Right lung (tissue), 5 donors: ENCODE data around the gene COPRS. TPM values are rescaled to one million over a fixed set of nuclear protein-coding genes. Genes with fewer than 3 reads are reported as not detected.
"Not testable (repeated sequence)": the region's sequence is repeated elsewhere in the genome, so short reads cannot be mapped to it uniquely, and the experiment has no call there.

Experiments used
- DNase-seq, 2 donors: peaks; one replicate each; pipeline ENCODE4 v3.0.0-alpha.2; 2013
- polyA plus RNA-seq, 5 donors: library from polyadenylated mRNA; unstranded; fragments of 120-200 nt; gene quantifications; one replicate each; pipeline versions ENCODE4 v1.2.1 to v1.2.3, GENCODE V29; 2013; ENCODE audit warnings: inconsistent platforms in 1 of 5, low replicate concordance in 1 of 5; ENCODE audit not compliant: insufficient read length in 5 of 5, insufficient read depth in 1 of 5

The COPRS gene
- polyA plus RNA-seq, 5 donors = 33.8 to 44.9 (median 38.3) TPM

DNA sequence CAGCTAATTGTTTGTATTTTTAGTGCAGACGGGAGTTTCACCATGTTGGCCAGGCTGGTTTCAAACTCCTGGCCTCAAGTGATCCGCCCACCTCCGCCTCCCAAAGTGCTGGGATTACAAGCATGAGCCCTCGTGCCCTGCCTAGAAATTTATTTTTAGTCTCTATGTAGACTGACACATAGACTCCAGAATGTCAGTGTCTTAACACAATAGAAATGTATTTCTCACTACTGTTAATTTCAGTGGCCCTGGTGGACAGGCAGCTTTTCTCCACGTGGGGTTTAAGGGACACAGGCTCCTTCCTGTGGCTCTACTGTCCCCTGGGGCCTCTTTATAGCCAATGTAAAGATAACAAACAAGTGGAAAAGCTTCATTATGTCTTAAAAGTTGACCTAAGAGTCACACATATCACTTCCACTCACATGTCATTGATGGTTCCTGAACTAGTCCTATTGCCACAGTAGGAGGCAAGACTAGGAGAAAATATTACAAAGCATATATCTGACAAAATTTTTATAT lies 43.8 kb downstream of the COPRS start:
- no peak for DNase-seq

DNA sequence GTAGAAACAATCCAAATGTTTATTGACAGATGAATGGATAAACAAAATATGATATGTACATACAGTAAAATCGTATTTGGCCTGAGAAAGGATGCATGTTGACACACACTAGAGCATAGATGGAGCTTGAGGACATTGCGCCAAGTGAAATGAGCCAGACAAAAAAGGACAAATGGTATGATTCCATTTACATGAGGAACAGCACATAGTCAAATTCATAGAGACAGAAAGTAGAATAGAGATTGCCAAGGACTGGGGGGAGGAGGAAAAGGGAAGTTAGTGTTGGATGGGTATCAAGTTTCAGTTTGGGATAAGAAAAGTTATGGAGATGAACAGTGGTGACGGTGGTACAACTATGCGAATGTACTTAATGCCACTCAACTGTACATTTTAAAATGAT lies 47.9 kb downstream of the COPRS start:
- peak; percentile 11 to 15 for DNase-seq

DNA sequence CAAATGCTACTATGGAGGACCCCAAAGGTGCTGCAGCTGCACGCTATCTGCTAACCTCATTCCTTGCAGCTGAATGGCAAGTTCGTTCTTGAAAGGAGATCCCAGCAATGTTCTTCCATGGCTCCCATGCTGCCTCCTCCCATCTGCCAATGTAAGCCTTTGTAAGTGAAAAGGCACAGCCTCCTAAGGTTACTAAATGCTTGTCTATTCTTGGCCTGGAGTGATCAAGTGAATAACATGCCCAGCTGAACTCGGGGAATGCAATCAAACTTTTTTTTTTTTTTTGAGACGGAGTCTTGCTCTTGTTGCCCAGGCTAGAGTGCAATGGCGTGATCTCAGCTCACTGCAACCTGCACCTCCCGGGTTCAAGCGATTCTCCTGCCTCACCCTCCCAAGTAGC lies 49.2 kb downstream of the COPRS start:
- not testable (repeated sequence) for DNase-seq

DNA sequence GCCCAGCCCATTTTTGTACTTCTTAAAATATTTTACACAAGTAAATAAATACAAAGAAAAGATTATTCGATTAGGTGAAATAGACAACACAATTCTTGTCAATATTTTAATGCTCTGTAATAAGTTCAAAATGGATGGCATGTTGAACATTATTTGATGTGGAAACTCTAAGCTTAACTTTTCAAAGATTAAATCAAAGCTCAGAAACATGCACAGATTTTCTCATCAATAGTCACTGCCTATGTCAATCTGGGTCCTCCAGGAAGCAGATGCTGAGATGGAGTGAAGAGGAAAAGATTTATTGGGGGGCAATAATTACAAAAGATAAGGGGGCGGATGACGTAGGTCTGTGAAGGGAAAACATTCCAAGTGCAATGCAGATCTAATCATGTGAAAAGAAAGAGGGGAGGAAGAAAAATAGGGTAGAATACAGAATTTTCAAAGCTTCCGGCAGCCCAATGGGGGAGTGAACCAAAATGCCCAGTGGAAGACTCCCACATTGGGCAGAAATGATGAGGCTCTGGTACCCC lies 50.5 kb downstream of the COPRS start:
- no peak for DNase-seq

DNA sequence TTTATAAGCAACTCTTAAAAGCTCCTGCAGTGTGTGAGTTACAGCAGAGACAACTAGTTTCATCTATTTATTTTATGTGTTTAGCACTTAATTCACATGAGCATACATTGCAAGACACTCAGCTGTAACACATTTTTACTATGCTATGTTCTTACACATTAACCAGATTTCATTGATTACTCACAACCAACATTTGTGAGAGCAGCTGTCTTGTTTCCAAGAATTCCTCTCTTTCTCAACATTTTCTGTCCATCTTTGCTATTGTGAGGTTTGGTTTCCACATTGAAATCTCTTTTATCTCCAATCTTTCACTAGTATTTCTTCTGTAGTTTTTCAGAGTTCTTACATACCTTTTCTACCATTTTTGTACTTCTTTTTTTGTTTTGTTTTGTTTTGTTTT lies 51.2 kb downstream of the COPRS start:
- DNase-seq = no peak

DNA sequence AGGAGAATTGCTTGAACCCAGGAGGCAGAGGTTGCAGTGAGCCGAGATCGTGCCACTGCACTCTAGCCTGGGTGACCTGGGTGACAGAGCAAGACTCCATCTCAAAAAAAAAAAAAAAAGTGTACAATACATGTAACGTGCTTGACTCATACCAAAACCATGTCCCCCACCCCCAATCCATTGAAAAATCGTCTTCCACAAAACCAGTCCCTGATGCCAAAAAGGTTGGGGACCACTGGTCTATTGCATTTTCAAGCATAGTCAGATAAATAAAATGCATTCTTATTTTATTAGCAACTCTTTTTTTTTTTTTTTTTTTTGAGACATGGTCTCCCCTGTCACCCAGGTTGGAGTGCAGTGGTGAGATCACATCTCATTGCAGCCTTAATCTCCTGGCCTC lies 52.1 kb downstream of the COPRS start:
- no peak for DNase-seq

DNA sequence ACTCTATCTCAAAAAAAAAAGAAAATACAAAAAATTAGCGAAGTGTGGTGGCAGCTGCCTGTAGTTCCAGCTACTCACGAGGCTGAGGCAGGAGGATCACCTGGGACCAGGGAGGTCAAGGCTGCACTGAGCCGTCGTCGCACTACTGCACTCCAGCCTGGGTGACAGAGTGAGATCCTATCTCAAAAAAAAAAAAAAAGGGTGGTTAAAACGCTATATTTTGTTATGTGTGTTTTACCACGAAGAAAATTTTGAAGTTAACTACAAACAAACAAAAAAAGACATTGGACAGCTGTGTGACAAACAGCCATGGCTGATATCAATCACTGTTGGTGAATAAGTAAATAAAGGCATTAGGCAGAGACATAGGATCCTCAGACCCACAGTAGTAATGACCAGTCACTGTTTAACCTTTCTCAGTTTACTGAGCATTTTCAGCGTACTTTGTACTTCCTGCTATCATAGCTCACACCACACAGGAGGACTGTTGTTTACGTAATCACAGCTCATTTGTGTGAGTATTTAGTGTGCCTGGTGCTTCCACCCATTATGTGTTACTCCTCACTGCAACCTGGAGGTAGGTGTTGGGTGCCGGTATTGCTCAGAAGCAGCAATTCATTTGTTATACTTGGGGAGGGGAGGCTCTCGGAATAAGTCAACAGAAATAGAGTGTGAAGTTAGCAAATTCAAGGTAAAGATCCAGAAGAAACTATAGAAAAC lies 55.4 kb downstream of the COPRS start:
- no peak for DNase-seq

DNA sequence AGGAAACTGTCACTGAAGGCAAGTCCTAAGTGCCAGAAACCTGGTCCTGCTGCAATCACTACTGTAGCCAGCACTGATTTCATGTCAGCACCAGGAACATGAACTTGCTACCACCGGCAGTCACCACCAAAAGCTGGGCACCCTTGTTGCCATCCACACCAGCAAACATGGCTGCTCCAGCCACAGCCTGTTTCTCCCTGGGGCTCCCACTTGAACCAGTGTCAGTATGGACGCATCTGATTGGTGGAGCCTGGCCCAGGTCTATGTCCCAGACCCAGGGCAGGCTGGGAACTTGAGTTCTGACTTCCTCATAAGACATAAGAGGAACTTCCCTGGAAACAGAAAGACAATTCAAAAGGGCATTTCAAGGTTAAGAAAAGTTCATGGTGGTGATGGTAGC lies 56.5 kb downstream of the COPRS start:
- DNase-seq = no peak

Other genes starting within 250 kb of the COPRS start
- 10 to 100 TPM; 62.7 to 96.0 (median 85.9) TPM for gene UTP6, start 42.5 kb upstream of the COPRS start, polyA plus RNA-seq
- gene SUZ12, start 77.8 kb upstream of the COPRS start, polyA plus RNA-seq = 10 to 100 TPM; 31.0 to 51.0 (median 46.4) TPM
- gene LRRC37B, start 148.1 kb upstream of the COPRS start, polyA plus RNA-seq = 10 to 100 TPM; 21.9 to 44.2 (median 34.2) TPM